H1 (cell line): Measurements from ENCODE around the gene CHST9. TPM values are rescaled to one million over a fixed set of nuclear protein-coding genes. Genes with fewer than 3 reads are reported as not detected.

Source experiments
- GABPA ChIP-seq: IDR thresholded peaks from 2 replicates; pipeline ENCODE4 v1.6.1; 2011; ENCODE audit warnings: mild to moderate bottlenecking, low read length, moderate library complexity, borderline replicate concordance; ENCODE audit not compliant: insufficient read depth
- polyA plus RNA-seq, 7 experiments: library from polyadenylated mRNA; depleted of rRNA in 3 of 7; stranded (reverse) in 5 of 7; unstranded in 2 of 7; fragments of >200 nt in 5 of 7; fragments of 200-250 nt in 2 of 7; gene quantifications; 1 replicate in 5 of 7; 2 replicates in 1 of 7; 4 replicates in 1 of 7; pipeline versions ENCODE4 v1.2.1 to v1.2.3, GENCODE V29; 2011 to 2013; ENCODE audit warnings: missing spikeins in 2 of 7, mixed read lengths in 2 of 7
- total RNA-seq: library from RNA; stranded (reverse); fragmentation: NEBNext Ultra II Directional; extraction: Animal tissue kit (Norgen Biotek cat#: 25700); gene quantifications from 2 replicates; pipeline ENCODE4 v1.2.1, GENCODE V29; 2021

The CHST9 gene
- total and polyA plus RNA-seq, 2 of the 8 experiments (the other 6 are each of a cell fraction or from before 2014, with no cell fraction given), result 3.2 to 24.3 TPM

DNA sequence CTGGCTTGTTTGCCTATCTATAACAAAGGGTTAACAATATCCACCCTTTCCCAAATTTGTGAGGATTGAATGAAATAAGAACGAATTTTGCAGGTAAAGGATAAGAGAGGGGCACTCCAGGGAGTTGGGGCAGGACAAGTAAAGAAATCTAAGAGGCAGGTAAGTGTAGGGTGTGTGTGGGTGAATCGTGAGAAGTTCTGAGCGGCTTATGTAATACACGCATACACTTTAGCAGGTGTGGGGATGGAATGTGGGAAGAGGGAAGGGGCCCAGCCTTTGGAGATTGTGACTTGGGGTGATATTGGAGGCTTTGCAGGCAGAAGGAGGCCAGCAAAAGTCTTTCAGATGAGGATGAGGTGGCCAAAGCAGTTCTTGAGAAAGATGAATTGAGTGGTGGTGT lies 236.4 kb downstream of the CHST9 start (continued):
- no peak for TF ChIP-seq GABPA
